ENCODE measurements around the gene MICAL2.

MICAL2 gene

DNA sequence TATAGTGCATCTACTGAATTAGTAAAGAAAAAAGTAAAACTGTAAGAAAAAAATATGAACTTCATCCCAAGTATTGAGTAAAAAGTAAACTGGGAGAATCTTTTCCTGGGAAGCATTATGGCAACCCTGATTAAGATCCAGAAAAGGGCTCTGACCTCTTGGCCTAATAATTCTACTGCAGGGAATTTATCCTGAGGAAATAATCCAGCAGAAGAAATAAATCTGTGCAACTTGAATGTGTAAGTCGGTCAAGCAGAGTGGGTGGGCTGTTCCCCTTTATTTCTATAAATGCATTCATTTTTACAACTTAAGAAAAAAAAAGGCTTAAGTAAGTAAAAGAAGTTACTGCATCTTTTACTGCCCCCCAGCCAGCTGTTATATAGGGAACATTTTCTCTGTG, 155.7 kb downstream of the MICAL2 start:
- WGBS (ENCODE audit: insufficient coverage), result no CpG with 5 or more reads among the region's 1 CpG
- DNase-seq, result no peak
- Histone ChIP-seq H3K27me3 (replicated peaks in 2 of 5; ENCODE audit: control insufficient read depth in 4 of 5, insufficient read depth in 5 of 5, low read length in 4 of 5) (no peaks in the 10 kb centered on the region), H3K27ac (ENCODE audit: insufficient read depth in 1 of 2, low read depth in 1 of 2, low read length in 2 of 2, poor library complexity in 1 of 2, severe bottlenecking in 2 of 2) (no peak overlapping the region), H3K9me3 (ENCODE audit: control extremely low read depth in 1 of 5, control insufficient read depth in 4 of 5, insufficient read depth in 2 of 5, low read depth in 1 of 5, low read length in 4 of 5) (no peaks in the 10 kb centered on the region), H3K4me3 (ENCODE audit: control insufficient read depth in 1 of 7, extremely low read depth in 1 of 7, insufficient read depth in 4 of 7, low read depth in 2 of 7, low read length in 6 of 7) (no peak overlapping the region), H3K4me1 (ENCODE audit: control extremely low read depth in 1 of 4, control insufficient read depth in 4 of 4, insufficient read depth in 4 of 4, low read length in 3 of 4) (peaks cover 0 to 7% (median 2%) of the 10 kb centered on the region in 4 experiments), H3K36me3 (ENCODE audit: control insufficient read depth in 4 of 4, insufficient read depth in 4 of 4, low read length in 3 of 4) (peaks cover 0 to under 1% (median 0%) of the 10 kb centered on the region in 4 experiments)
- ChIA-PET CTCF (interaction anchor here (0.6 to 0.8 kb wide), 2 partner anchors 176 to 435 kb away, joined by 3 read pairs; no protein-coding TSS in a partner anchor), POLR2A (no interaction called here)

DNA sequence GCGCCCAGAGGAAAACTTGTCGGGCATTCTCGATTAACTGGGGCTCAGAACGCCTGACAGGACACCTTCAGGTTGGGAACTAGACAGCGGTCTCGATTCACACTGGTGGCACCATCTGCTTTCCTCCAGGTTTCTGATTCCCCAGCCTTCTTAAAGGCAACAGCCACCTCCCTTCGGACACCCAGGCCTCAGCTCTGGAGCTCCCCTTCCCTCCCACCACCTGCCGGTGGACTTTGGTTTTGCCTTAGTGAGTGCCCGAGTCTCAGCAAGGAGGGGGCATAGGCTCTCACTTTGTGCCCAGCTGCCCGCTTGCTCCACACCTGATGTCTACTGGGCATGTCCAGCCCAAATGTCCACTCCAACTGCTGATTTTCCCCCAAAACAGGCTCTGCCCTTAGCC, 156.6 kb downstream of the MICAL2 start:
- peaks cover 0 to 7% (median 2%) of the 10 kb centered on the region in 4 experiments for H3K4me1 ChIP-seq (ENCODE audit: control extremely low read depth in 1 of 4, control insufficient read depth in 4 of 4, insufficient read depth in 4 of 4, low read length in 3 of 4)
- ChIA-PET CTCF (interaction anchor here (0.6 to 1.1 kb wide), 4 partner anchors 18 to 436 kb away, joined by 3 read pairs; no protein-coding TSS in a partner anchor), POLR2A (interaction anchor here (0.6 kb wide), 1 partner anchor 42 kb away, joined by 3 read pairs; no protein-coding TSS in a partner anchor)
- H3K9me3 ChIP-seq (ENCODE audit: control extremely low read depth in 1 of 5, control insufficient read depth in 4 of 5, insufficient read depth in 2 of 5, low read depth in 1 of 5, low read length in 4 of 5), result no peaks in the 10 kb centered on the region
- 97% methylated on average over 8 of the region's 10 CpGs for WGBS (ENCODE audit: insufficient coverage)
- DNase-seq, result no peak
- H3K36me3 ChIP-seq (ENCODE audit: control insufficient read depth in 4 of 4, insufficient read depth in 4 of 4, low read length in 3 of 4), result no peaks in the 10 kb centered on the region
- no peak overlapping the region for H3K27ac ChIP-seq (ENCODE audit: insufficient read depth in 1 of 2, low read depth in 1 of 2, low read length in 2 of 2, poor library complexity in 1 of 2, severe bottlenecking in 2 of 2)
- H3K4me3 ChIP-seq (ENCODE audit: control insufficient read depth in 1 of 7, extremely low read depth in 1 of 7, insufficient read depth in 4 of 7, low read depth in 2 of 7, low read length in 6 of 7), result no peak overlapping the region
- H3K27me3 ChIP-seq (replicated peaks in 2 of 5; ENCODE audit: control insufficient read depth in 4 of 5, insufficient read depth in 5 of 5, low read length in 4 of 5), result no peaks in the 10 kb centered on the region

DNA sequence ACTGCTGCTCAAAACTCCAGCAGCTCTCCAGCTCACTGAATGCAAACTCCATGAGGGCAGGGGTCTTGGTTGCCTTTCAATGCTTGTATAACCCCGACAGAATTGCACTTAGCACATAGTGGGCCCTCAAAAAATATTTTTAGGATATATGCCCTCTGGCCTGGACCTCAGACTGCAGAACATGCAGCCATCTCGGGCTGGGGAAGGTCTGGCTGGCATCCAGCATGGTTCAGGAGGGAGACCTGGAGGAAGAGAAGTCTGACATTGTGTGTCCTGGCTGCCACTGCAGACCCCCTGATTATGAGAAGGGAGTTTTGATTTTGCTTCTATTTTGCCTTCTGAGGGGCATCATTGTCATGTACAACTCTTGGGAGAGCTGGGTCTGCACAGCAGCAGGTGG, 157.5 kb downstream of the MICAL2 start:
- H3K4me1 ChIP-seq (ENCODE audit: control extremely low read depth in 1 of 4, control insufficient read depth in 4 of 4, insufficient read depth in 4 of 4, low read length in 3 of 4), result peaks cover 0 to 7% (median 2%) of the 10 kb centered on the region in 4 experiments
- POLR2A ChIA-PET, result no interaction called here
- CTCF ChIA-PET, result interaction anchor here (1.1 to 1.5 kb wide), 2 partner anchors 14 to 21 kb away, joined by 3 to 7 read pairs; no protein-coding TSS in a partner anchor
- H3K36me3 ChIP-seq (ENCODE audit: control insufficient read depth in 4 of 4, insufficient read depth in 4 of 4, low read length in 3 of 4), result no peaks in the 10 kb centered on the region
- WGBS (ENCODE audit: insufficient coverage), result 93% methylated on average over 2 of the region's 2 CpGs
- H3K4me3 ChIP-seq (ENCODE audit: control insufficient read depth in 1 of 7, extremely low read depth in 1 of 7, insufficient read depth in 4 of 7, low read depth in 2 of 7, low read length in 6 of 7), result no peak overlapping the region
- H3K27ac ChIP-seq (ENCODE audit: insufficient read depth in 1 of 2, low read depth in 1 of 2, low read length in 2 of 2, poor library complexity in 1 of 2, severe bottlenecking in 2 of 2), result no peak overlapping the region
- H3K9me3 ChIP-seq (ENCODE audit: control extremely low read depth in 1 of 5, control insufficient read depth in 4 of 5, insufficient read depth in 2 of 5, low read depth in 1 of 5, low read length in 4 of 5), result no peaks in the 10 kb centered on the region
- H3K27me3 ChIP-seq (replicated peaks in 2 of 5; ENCODE audit: control insufficient read depth in 4 of 5, insufficient read depth in 5 of 5, low read length in 4 of 5), result no peaks in the 10 kb centered on the region
- DNase-seq, result no peak

DNA sequence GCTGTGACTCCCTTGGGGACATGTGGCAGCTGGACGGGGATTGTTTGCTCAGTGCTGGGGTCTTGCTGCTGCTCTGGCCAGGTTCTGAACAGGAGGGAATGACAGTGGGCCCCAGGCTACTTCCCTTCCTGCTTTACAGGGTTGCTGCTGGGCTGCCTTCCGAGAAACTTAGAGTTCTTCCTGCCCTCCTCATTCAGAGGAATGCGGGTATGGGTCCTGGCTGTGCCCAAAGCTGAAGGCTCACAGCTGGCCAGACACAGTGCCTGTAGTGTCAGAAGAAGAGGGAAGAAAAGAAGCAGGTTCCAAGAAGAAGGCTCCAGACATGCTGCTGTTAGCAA, 158.7 kb downstream of the MICAL2 start:
- Histone ChIP-seq H3K9me3 (ENCODE audit: control extremely low read depth in 1 of 5, control insufficient read depth in 4 of 5, insufficient read depth in 2 of 5, low read depth in 1 of 5, low read length in 4 of 5) (no peaks in the 10 kb centered on the region), H3K36me3 (ENCODE audit: control insufficient read depth in 4 of 4, insufficient read depth in 4 of 4, low read length in 3 of 4) (no peaks in the 10 kb centered on the region), H3K27me3 (replicated peaks in 2 of 5; ENCODE audit: control insufficient read depth in 4 of 5, insufficient read depth in 5 of 5, low read length in 4 of 5) (no peaks in the 10 kb centered on the region), H3K4me1 (ENCODE audit: control extremely low read depth in 1 of 4, control insufficient read depth in 4 of 4, insufficient read depth in 4 of 4, low read length in 3 of 4) (peaks cover 0 to 7% (median 2%) of the 10 kb centered on the region in 4 experiments), H3K4me3 (ENCODE audit: control insufficient read depth in 1 of 7, extremely low read depth in 1 of 7, insufficient read depth in 4 of 7, low read depth in 2 of 7, low read length in 6 of 7) (no peak overlapping the region), H3K27ac (ENCODE audit: insufficient read depth in 1 of 2, low read depth in 1 of 2, low read length in 2 of 2, poor library complexity in 1 of 2, severe bottlenecking in 2 of 2) (no peak overlapping the region)
- POLR2A ChIA-PET, result interaction anchor here (0.7 kb wide), 1 partner anchor 295 kb away, joined by 4 read pairs; no protein-coding TSS in a partner anchor
- 8% methylated on average over 3 of the region's 3 CpGs for WGBS (ENCODE audit: insufficient coverage)
- DNase-seq, result no peak
- CTCF ChIA-PET, result interaction anchor here (1.3 to 1.7 kb wide), 2 partner anchors 17 to 20 kb away, joined by 4 read pairs; no protein-coding TSS in a partner anchor

DNA sequence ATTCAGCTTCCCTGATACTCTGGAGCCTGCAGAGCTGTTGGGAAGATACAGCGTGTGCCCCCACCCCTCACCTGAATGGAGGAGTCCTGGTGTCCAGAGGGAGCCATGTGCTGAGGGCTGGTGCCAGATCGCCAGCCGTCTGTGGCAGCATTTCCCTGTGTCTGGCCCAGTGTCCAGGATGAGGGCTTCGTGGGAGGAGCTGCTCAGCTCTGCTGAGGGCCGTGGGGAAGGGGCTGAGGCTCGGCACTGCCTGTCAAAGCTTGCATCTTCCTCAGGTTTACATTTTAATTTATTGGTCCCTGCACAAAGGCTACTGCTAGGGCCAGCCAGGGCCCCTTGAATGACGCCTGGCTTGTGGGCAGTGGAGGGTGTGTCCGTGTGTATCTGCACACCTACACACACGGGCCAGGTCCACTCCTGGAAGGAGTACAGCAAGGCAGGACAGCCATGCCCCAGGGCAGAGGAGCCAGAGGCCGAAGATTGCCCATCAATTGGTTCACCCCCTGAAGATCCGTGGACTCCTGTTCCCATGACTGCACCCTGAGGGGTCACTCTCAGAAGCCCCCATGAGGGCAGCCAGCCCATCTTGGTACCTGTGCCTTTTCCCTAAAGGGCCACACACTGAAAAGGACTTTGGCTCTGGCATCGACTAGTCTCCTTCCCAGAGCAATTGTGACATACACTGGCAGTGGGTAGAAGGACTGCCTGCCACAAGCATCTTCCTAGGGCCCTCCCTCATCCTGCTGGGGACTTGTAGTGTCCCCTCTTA, 159.2 kb downstream of the MICAL2 start:
- CTCF ChIA-PET, result interaction anchor here (0.9 to 1.7 kb wide), 3 partner anchors 18 to 226 kb away, joined by 3 to 4 read pairs (median 4); no protein-coding TSS in a partner anchor
- POLR2A ChIA-PET, result no interaction called here
- Histone ChIP-seq H3K4me3 (ENCODE audit: control insufficient read depth in 1 of 7, extremely low read depth in 1 of 7, insufficient read depth in 4 of 7, low read depth in 2 of 7, low read length in 6 of 7) (no peak overlapping the region), H3K9me3 (ENCODE audit: control extremely low read depth in 1 of 5, control insufficient read depth in 4 of 5, insufficient read depth in 2 of 5, low read depth in 1 of 5, low read length in 4 of 5) (no peaks in the 10 kb centered on the region), H3K36me3 (ENCODE audit: control insufficient read depth in 4 of 4, insufficient read depth in 4 of 4, low read length in 3 of 4) (no peaks in the 10 kb centered on the region), H3K27me3 (replicated peaks in 2 of 5; ENCODE audit: control insufficient read depth in 4 of 5, insufficient read depth in 5 of 5, low read length in 4 of 5) (no peaks in the 10 kb centered on the region), H3K27ac (ENCODE audit: insufficient read depth in 1 of 2, low read depth in 1 of 2, low read length in 2 of 2, poor library complexity in 1 of 2, severe bottlenecking in 2 of 2) (no peak overlapping the region), H3K4me1 (ENCODE audit: control extremely low read depth in 1 of 4, control insufficient read depth in 4 of 4, insufficient read depth in 4 of 4, low read length in 3 of 4) (peaks cover 0 to 7% (median 2%) of the 10 kb centered on the region in 4 experiments)
- DNase-seq, result no peak
- 78% methylated on average over 10 of the region's 12 CpGs for WGBS (ENCODE audit: insufficient coverage)

DNA sequence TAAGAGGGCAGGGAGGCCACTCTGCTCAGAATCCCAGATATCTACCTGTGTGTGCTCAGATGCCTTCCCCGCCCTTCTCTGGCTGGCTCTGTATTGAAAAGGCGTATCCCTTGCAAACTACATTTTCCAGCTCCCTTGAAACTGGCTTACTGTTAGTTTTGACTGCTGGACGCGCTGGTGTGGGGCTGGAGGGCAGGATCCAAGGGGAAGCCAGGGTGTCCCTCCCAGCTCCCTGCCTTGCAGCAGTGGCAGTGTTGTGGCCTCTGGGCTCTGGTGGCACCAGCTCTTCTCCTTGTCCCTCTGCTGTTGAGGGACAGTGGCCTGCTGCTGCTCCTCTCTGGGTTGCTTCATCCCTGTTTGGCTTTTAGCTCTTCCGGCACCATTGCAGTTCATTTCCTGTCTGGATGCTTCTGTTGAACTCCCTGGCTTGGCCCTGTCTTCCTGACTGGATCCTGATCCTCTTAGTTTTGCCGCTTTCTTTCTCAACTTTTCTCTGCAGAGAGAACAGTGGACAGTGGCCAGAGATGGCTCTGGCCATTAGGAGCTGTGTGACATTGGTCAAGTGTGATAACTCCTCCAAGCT, 159.9 kb downstream of the MICAL2 start:
- CTCF ChIA-PET, result interaction anchor here (0.9 to 3.5 kb wide), 4 partner anchors 11 to 226 kb away, joined by 3 to 13 read pairs (median 4); no protein-coding TSS in a partner anchor
- Histone ChIP-seq H3K4me3 (ENCODE audit: control insufficient read depth in 1 of 7, extremely low read depth in 1 of 7, insufficient read depth in 4 of 7, low read depth in 2 of 7, low read length in 6 of 7) (no peak overlapping the region), H3K9me3 (ENCODE audit: control extremely low read depth in 1 of 5, control insufficient read depth in 4 of 5, insufficient read depth in 2 of 5, low read depth in 1 of 5, low read length in 4 of 5) (no peaks in the 10 kb centered on the region), H3K27me3 (replicated peaks in 2 of 5; ENCODE audit: control insufficient read depth in 4 of 5, insufficient read depth in 5 of 5, low read length in 4 of 5) (no peaks in the 10 kb centered on the region), H3K4me1 (ENCODE audit: control extremely low read depth in 1 of 4, control insufficient read depth in 4 of 4, insufficient read depth in 4 of 4, low read length in 3 of 4) (peaks cover 0 to 7% (median 2%) of the 10 kb centered on the region in 4 experiments), H3K36me3 (ENCODE audit: control insufficient read depth in 4 of 4, insufficient read depth in 4 of 4, low read length in 3 of 4) (no peaks in the 10 kb centered on the region), H3K27ac (ENCODE audit: insufficient read depth in 1 of 2, low read depth in 1 of 2, low read length in 2 of 2, poor library complexity in 1 of 2, severe bottlenecking in 2 of 2) (no peak overlapping the region)
- no peak for DNase-seq
- POLR2A ChIA-PET, result no interaction called here
- 96% methylated on average over 4 of the region's 6 CpGs for WGBS (ENCODE audit: insufficient coverage)

DNA sequence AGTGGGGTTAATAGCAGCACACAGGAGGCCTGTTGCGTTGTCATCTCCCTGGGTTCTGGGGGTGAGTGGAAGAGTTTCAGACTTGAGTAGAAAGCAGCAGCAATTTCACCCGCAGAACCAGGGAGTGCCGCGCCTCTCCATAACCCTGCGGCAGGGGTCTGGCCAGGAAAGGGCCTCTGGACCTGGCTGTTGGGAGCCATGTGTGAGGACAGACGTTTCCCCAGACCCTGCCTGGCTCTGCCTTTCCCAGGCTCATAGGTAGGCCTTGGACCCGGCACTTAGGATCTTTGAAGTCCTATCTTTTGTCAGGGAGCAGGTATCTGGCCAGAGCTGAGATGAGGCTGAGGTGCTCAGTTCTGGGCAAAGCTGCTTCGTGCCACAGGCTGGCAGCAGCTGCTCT, 160.4 kb downstream of the MICAL2 start:
- ChIA-PET CTCF (interaction anchor here (0.9 to 3.5 kb wide), 4 partner anchors 11 to 227 kb away, joined by 3 to 13 read pairs (median 3); no protein-coding TSS in a partner anchor), POLR2A (no interaction called here)

More for the DNA sequence above, 160.4 kb downstream of the MICAL2 start:
- no peak overlapping the region for H3K4me3 ChIP-seq (ENCODE audit: control insufficient read depth in 1 of 7, extremely low read depth in 1 of 7, insufficient read depth in 4 of 7, low read depth in 2 of 7, low read length in 6 of 7)
- no peaks in the 10 kb centered on the region for H3K27me3 ChIP-seq (replicated peaks in 2 of 5; ENCODE audit: control insufficient read depth in 4 of 5, insufficient read depth in 5 of 5, low read length in 4 of 5)
- no peaks in the 10 kb centered on the region for H3K9me3 ChIP-seq (ENCODE audit: control extremely low read depth in 1 of 5, control insufficient read depth in 4 of 5, insufficient read depth in 2 of 5, low read depth in 1 of 5, low read length in 4 of 5)
- H3K36me3 ChIP-seq (ENCODE audit: control insufficient read depth in 4 of 4, insufficient read depth in 4 of 4, low read length in 3 of 4), result no peaks in the 10 kb centered on the region
- WGBS (ENCODE audit: insufficient coverage), result 79% methylated on average over 7 of the region's 8 CpGs
- H3K4me1 ChIP-seq (ENCODE audit: control extremely low read depth in 1 of 4, control insufficient read depth in 4 of 4, insufficient read depth in 4 of 4, low read length in 3 of 4), result peaks cover 0 to 7% (median 2%) of the 10 kb centered on the region in 4 experiments
- DNase-seq, result no peak
- no peak overlapping the region for H3K27ac ChIP-seq (ENCODE audit: insufficient read depth in 1 of 2, low read depth in 1 of 2, low read length in 2 of 2, poor library complexity in 1 of 2, severe bottlenecking in 2 of 2)

Data from common myeloid progenitor, CD34-positive (primary cell).